Vagina (tissue), 2 donors: ENCODE results near the gene MAP1LC3B2.

Source experiments
- CTCF ChIP-seq, 3 experiments: fragments of 450-650 bp in 2 of 3; fragments of 200-600 bp in 1 of 3; sonication (generic) in 1 of 3; IDR thresholded peaks; one replicate each; pipeline ENCODE4 v1.5.1; 2017 to 2019; ENCODE audit warnings: antibody characterized with exemption in 3 of 3, mild to moderate bottlenecking in 2 of 3, moderate library complexity in 2 of 3
- POLR2A ChIP-seq, 2 donors: fragments of 450-650 bp; IDR thresholded peaks; one replicate each; pipeline ENCODE4 v1.6.1; 2017; ENCODE audit warnings: antibody characterized with exemption in 2 of 2, mild to moderate bottlenecking in 2 of 2, moderate library complexity in 2 of 2
- POLR2AphosphoS5 ChIP-seq, 2 donors: sonication (generic); formaldehyde crosslinking; IDR thresholded peaks; one replicate each; pipeline ENCODE4 v1.9.0; 2017; ENCODE audit warnings: antibody characterized with exemption in 2 of 2, mild to moderate bottlenecking in 2 of 2, low read depth in 1 of 2; ENCODE audit not compliant: insufficient read depth in 1 of 2

- TF ChIP-seq POLR2A (IDR thresholded peaks at IDR 0.05) (no peak), CTCF (IDR thresholded peaks at IDR 0.05) (no peak), POLR2AphosphoS5 (IDR thresholded peaks at IDR 0.05; ENCODE audit: insufficient read depth in 1 of 2, low read depth in 1 of 2) (no peak)
Observed at GRCh38 chr12:116621194-116621593, 62.0 kb downstream of the MAP1LC3B2 start.
